ENCODE results near the gene APC2.

APC2 gene, protein sequence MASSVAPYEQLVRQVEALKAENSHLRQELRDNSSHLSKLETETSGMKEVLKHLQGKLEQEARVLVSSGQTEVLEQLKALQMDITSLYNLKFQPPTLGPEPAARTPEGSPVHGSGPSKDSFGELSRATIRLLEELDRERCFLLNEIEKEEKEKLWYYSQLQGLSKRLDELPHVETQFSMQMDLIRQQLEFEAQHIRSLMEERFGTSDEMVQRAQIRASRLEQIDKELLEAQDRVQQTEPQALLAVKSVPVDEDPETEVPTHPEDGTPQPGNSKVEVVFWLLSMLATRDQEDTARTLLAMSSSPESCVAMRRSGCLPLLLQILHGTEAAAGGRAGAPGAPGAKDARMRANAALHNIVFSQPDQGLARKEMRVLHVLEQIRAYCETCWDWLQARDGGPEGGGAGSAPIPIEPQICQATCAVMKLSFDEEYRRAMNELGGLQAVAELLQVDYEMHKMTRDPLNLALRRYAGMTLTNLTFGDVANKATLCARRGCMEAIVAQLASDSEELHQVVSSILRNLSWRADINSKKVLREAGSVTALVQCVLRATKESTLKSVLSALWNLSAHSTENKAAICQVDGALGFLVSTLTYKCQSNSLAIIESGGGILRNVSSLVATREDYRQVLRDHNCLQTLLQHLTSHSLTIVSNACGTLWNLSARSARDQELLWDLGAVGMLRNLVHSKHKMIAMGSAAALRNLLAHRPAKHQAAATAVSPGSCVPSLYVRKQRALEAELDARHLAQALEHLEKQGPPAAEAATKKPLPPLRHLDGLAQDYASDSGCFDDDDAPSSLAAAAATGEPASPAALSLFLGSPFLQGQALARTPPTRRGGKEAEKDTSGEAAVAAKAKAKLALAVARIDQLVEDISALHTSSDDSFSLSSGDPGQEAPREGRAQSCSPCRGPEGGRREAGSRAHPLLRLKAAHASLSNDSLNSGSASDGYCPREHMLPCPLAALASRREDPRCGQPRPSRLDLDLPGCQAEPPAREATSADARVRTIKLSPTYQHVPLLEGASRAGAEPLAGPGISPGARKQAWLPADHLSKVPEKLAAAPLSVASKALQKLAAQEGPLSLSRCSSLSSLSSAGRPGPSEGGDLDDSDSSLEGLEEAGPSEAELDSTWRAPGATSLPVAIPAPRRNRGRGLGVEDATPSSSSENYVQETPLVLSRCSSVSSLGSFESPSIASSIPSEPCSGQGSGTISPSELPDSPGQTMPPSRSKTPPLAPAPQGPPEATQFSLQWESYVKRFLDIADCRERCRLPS (N-terminal part only)

GRCh38 chr19:1449467-1450442 is at the start of gene APC2:
TSS of gene APC2 (plus strand) at chr19:1450121. CDS start at chr19:1453002, 2,881 bp downstream.
- no peak for FAIRE-seq

- FAIRE-seq: no peak
These were observed 49.4 kb upstream of the APC2 start for GRCh38 chr19:1400281-1401137.

- FAIRE-seq: no peak
These were observed 48.6 kb upstream of the APC2 start, which contains the start of gene GAMT for GRCh38 chr19:1401138-1401888. TSS of gene GAMT (minus strand) at chr19:1401542. CDS start at chr19:1401476, 66 bp downstream.

DNA sequence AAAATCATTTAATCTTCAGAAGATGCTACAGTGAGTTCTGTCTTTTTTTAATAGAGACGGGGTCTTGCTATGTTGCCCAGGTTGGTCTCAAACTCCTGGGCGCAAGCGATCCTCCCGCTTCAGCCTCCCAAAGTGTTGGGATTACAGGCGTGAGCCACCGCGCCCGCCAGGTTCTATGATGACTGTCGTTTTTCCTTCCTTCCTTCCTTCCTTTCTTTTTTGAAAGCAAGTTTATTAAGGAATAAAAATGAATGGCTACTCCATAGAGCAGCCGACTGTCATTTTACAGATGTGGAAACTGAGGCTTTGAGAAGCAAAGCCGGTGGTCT is 48.1 kb upstream of the APC2 start:
- no peak for FAIRE-seq

GRCh38 chr19:1402411-1403070 is 47.4 kb upstream of the APC2 start:
- FAIRE-seq: no peak

- no peak for FAIRE-seq
These were observed 43.0 kb upstream of the APC2 start for GRCh38 chr19:1406774-1407527.

DNA sequence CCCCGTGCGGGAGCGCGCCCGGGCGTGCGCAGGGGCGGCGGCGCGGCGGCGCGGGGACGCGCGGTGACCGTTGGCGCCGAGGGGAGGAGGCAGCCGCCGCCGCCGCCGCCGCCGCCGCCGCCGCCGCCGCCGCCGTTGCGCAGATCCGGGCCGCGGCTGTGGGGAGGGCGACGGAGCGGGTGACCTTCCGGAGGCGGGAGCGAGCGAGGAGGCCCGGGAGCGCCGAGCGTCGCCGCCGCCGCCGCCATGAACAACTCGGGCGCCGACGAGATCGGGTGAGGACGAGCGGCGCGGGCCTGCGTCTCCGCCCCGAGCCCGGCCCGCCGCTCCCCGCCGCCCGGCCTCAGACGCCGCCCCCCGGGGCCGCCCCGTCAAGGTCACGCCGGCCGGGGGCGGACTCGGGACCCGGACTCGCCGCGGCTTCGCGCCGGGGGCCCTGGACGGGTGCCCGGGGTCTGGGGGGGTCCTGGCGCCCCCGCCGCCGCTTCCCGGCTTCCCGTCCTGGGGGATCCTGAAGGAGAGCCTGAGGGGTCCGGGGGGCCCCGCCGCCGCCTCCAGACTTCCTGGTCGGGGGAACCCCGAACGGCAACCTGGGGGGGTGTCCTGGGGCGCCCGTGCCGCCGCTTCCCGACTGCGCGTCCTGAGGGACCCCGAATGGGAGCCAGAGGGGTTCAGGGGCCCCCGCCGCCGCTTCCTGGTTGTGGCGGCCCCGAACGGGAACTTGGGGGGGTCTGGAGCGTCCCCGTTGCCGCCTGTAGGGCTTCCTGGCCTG is 42.2 kb upstream of the APC2 start, which contains the start of gene DAZAP1:
Gene DAZAP1 (plus strand): TSS at position 59 of the 772 bp plus-strand sequence. CDS start 188 bp downstream, at position 247.
- no peak for FAIRE-seq

DNA sequence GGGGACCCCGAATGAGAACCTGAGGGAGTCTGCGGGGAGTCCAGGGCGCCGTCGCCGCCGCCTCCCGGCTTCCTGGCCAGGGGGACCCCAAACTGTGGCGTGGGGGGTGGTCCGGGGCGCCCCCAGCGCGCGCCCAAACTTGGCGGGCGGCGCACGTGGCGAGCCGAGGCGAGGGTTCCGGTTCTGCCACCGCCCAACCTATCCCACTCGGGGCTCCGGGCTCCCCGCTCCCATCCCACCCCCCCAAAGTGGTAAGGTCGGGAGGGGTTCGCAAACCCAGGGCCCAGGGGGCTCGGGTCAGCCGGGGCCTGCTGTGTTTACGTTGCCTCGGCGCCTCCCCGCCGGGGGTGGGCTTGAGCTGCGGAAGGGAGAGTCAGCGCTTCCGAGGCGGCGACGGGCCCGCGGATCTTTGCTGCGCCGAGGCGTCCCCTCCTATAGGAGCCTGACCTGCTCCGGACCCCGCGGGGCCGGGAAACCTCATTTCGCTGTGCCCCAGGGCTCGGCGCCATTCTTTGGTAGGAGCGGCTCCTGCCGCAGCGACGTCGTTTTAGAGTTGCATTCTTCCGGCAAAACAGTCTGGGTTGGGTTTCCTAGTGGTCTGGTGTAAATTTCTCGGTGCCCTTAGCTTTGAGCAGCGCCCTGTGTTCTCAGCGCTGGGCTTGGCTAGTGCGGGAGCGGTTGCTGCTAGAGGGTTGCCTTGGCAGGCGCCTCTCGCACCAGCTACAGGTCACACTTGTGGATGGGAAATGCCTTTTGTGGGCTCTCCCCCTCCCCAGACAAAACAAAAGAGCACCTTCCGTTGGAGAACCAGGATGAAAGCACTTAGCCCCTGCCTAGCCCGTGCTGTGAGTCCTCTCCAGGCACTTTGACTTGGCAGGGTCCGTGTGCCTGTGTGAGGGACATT is 41.4 kb upstream of the APC2 start:
- no peak for FAIRE-seq

- FAIRE-seq: no peak
These were observed 40.5 kb upstream of the APC2 start for GRCh38 chr19:1409204-1410005.

- FAIRE-seq: no peak
These were observed 39.7 kb upstream of the APC2 start for GRCh38 chr19:1410136-1410786.

- FAIRE-seq: no peak
These were observed 39.1 kb upstream of the APC2 start for GRCh38 chr19:1410789-1411188.

GRCh38 chr19:1411255-1412191 is 38.4 kb upstream of the APC2 start:
- FAIRE-seq: no peak

- no peak for FAIRE-seq
These were observed 37.5 kb upstream of the APC2 start for GRCh38 chr19:1412323-1412923.

Data from G401.6 (cell line).